NCI-H748 (cell line): ENCODE measurements around the gene GALNT2.

Source experiments
- DNase-seq: peaks from one replicate; lab custom pipeline; 2025; ENCODE audit not compliant: unreplicated experiment; lab: John Stamatoyannopoulos, UW

GALNT2 gene

GRCh38 chr1:230110971-230111370 is 43.9 kb downstream of the GALNT2 start:
- no peak for DNase-seq

- DNase-seq = no peak
Measured at GRCh38 chr1:230112131-230112701, 45.2 kb downstream of the GALNT2 start.

GRCh38 chr1:230112782-230113181 is 45.7 kb downstream of the GALNT2 start:
- DNase-seq = no peak

- DNase-seq = no peak
Measured at GRCh38 chr1:230113235-230113592, 46.2 kb downstream of the GALNT2 start.

- DNase-seq = no peak
Measured at GRCh38 chr1:230113593-230114236, 46.7 kb downstream of the GALNT2 start.

GRCh38 chr1:230114237-230114651 is 47.2 kb downstream of the GALNT2 start:
- no peak for DNase-seq

- no peak for DNase-seq
Measured at GRCh38 chr1:230117694-230118093, 50.7 kb downstream of the GALNT2 start.

- DNase-seq = no peak
Measured at GRCh38 chr1:230119340-230119739, 52.3 kb downstream of the GALNT2 start.

GRCh38 chr1:230120289-230120920 is 53.4 kb downstream of the GALNT2 start:
- no peak for DNase-seq

- peak; percentile 52 for DNase-seq
Measured at GRCh38 chr1:230120921-230121381, 53.9 kb downstream of the GALNT2 start.

- no peak for DNase-seq
Measured at GRCh38 chr1:230121950-230122349, 54.9 kb downstream of the GALNT2 start.

GRCh38 chr1:230122366-230123279 is 55.6 kb downstream of the GALNT2 start:
- DNase-seq = no peak

GRCh38 chr1:230123280-230124185 is 56.5 kb downstream of the GALNT2 start:
- peak; percentile 18 for DNase-seq

GRCh38 chr1:230124186-230125128 is 57.4 kb downstream of the GALNT2 start:
- peak; percentile 16 for DNase-seq

- no peak for DNase-seq
Measured at GRCh38 chr1:230125141-230125540, 58.1 kb downstream of the GALNT2 start.

GRCh38 chr1:230125640-230126528 is 58.8 kb downstream of the GALNT2 start:
- no peak for DNase-seq

- DNase-seq = peak; percentile 39
Measured at GRCh38 chr1:230126529-230127104, 59.6 kb downstream of the GALNT2 start.
